GM12878 (cell line): ENCODE data around the gene PLOD2. TPM values are rescaled to one million over a fixed set of nuclear protein-coding genes. Genes with fewer than 3 reads are reported as not detected.

Experiments
- ATAC-seq: fragments of 200-7000 bp; cut with Tn5 transposase; 3 replicates; pipeline ENCODE4 v1.9.1; 2020; ENCODE audit warnings: mild to moderate bottlenecking, moderate library complexity
- BruUV-seq: library from RNA; stranded (reverse); fragments of 400-500 nt; replicated peaks from 2 replicates; lab custom pipeline; 2021; lab: Mats Ljungman, UMichigan
- CTCF ChIA-PET: fragments of 300-600 bp; sonication (Branson Sonifier 250); formaldehyde crosslinking; extraction: SDS; loops from one replicate; lab custom pipeline; 2021; ENCODE audit warnings: inconsistent platforms; lab: Yijun Ruan, JAX
- POLR2A ChIA-PET: fragments of 350-600 bp; formaldehyde crosslinking; extraction: SDS; loops from one replicate; lab custom pipeline; 2021; ENCODE audit warnings: inconsistent platforms; lab: Charles Lee
- RAD21 ChIA-PET: fragments of 300-600 bp; sonication (Branson Sonifier 250); formaldehyde crosslinking; loops from one replicate; lab custom pipeline; 2023; ENCODE audit warnings: antibody characterized with exemption; ENCODE audit not compliant: unreplicated experiment; lab: Charles Lee
- SMC1A ChIA-PET: fragments of 300-600 bp; sonication (Branson Sonifier 250); formaldehyde crosslinking; loops from one replicate; lab custom pipeline; 2023; ENCODE audit not compliant: unreplicated experiment, uncharacterized antibody; lab: Charles Lee
- DNase-seq: peaks from one replicate; pipeline ENCODE4 v3.0.0-alpha.2; 2011; ENCODE audit warnings: low read depth, low spot score
- FAIRE-seq: peaks from 3 replicates; lab custom pipeline; 2011; peaks lifted over from hg19 to GRCh38; lab: Jason Lieb, UNC
- H2AFZ ChIP-seq: 2 replicates; pipeline ENCODE4 v1.6.0; 2011; ENCODE audit warnings: low read depth, low read length, control low read depth; ENCODE audit not compliant: control insufficient read depth
- H3K27ac ChIP-seq: 2 replicates; pipeline ENCODE4 v1.5.1; 2011; ENCODE audit warnings: control low read depth; ENCODE audit not compliant: control insufficient read depth, insufficient read depth
- H3K27me3 ChIP-seq, 2 experiments: replicated peaks in 1 of 2; 2 replicates each; pipeline versions ENCODE4 v1.6.0 to v1.6.1; 2011; ENCODE audit warnings: low read length in 1 of 2; ENCODE audit not compliant: control insufficient read depth in 2 of 2, insufficient read depth in 2 of 2
- H3K36me3 ChIP-seq, 2 experiments: 2 replicates each; pipeline ENCODE4 v1.5.1; 2011; ENCODE audit warnings: low read length in 1 of 2; ENCODE audit not compliant: control insufficient read depth in 2 of 2, insufficient read depth in 2 of 2
- H3K4me1 ChIP-seq: 2 replicates; pipeline ENCODE4 v1.6.1; 2011; ENCODE audit warnings: mild to moderate bottlenecking, low read length, moderate library complexity, mixed read lengths; ENCODE audit not compliant: control insufficient read depth, insufficient read depth
- H3K4me2 ChIP-seq: 2 replicates; pipeline ENCODE4 v1.6.0; 2011; ENCODE audit warnings: control low read depth; ENCODE audit not compliant: control insufficient read depth, insufficient read depth
- H3K4me3 ChIP-seq: fragments of 200-600 bp; sonication (generic); 2 replicates; pipeline ENCODE4 v1.5.1; 2016
- H3K79me2 ChIP-seq: 2 replicates; pipeline ENCODE4 v1.6.0; 2011; ENCODE audit warnings: low read length; ENCODE audit not compliant: control insufficient read depth, insufficient read depth
- H3K9ac ChIP-seq: 2 replicates; pipeline ENCODE4 v1.8.0; 2011; ENCODE audit warnings: low read length, control low read depth, mixed read lengths; ENCODE audit not compliant: control insufficient read depth, insufficient read depth
- H3K9me3 ChIP-seq: replicated peaks from 3 replicates; pipeline ENCODE4 v1.5.1; 2011; ENCODE audit warnings: mild to moderate bottlenecking, low read length; ENCODE audit not compliant: control insufficient read depth, insufficient read depth
- H4K20me1 ChIP-seq: 2 replicates; pipeline ENCODE4 v1.6.0; 2011; ENCODE audit not compliant: control insufficient read depth, insufficient read depth
- BCL11A ChIP-seq: IDR thresholded peaks from 2 replicates; pipeline ENCODE4 v1.6.1; 2011; ENCODE audit warnings: low read depth, low read length
- BRCA1 ChIP-seq: IDR thresholded peaks from 2 replicates; pipeline ENCODE4 v1.6.1; 2011; ENCODE audit warnings: low read depth, low read length, improper control_type of control experiment
- CEBPZ ChIP-seq: fragments of 150-350 bp; IDR thresholded peaks from 2 replicates; pipeline ENCODE4 v1.6.1; 2016; ENCODE audit warnings: low read depth, low read length
- GATAD2B ChIP-seq: fragments of 450-650 bp; conservative IDR thresholded peaks from 2 replicates; pipeline ENCODE4 v1.6.1; 2017; ENCODE audit warnings: low read depth, mild to moderate bottlenecking, moderate library complexity
- IRF3 ChIP-seq: fragments of 450-650 bp; IDR thresholded peaks from 2 replicates; pipeline ENCODE4 v1.6.1; 2014; ENCODE audit warnings: mild to moderate bottlenecking
- PML ChIP-seq: IDR thresholded peaks from 2 replicates; pipeline ENCODE4 v1.6.1; 2012; ENCODE audit warnings: low read length, inconsistent platforms
- POU2F2 ChIP-seq: IDR thresholded peaks from 3 replicates; pipeline ENCODE4 v1.6.1; 2011; ENCODE audit warnings: low read depth, mild to moderate bottlenecking, low read length, borderline replicate concordance
- RCOR1 ChIP-seq: conservative IDR thresholded peaks from 2 replicates; pipeline ENCODE4 v1.6.1; 2012; ENCODE audit warnings: low read depth, low read length, improper control_type of control experiment
- SMARCA5 ChIP-seq: fragments of 450-650 bp; IDR thresholded peaks from 2 replicates; pipeline ENCODE4 v1.6.1; 2017; ENCODE audit warnings: mild to moderate bottlenecking
- SMC3 ChIP-seq: IDR thresholded peaks from 2 replicates; pipeline ENCODE4 v1.6.1; 2011; ENCODE audit warnings: low read length, improper control_type of control experiment, borderline replicate concordance
- TARDBP ChIP-seq: IDR thresholded peaks from 2 replicates; pipeline ENCODE4 v1.6.1; 2016; ENCODE audit warnings: borderline replicate concordance
- TCF3 ChIP-seq: IDR thresholded peaks from 2 replicates; pipeline ENCODE4 v1.6.1; 2012; ENCODE audit warnings: low read depth, mild to moderate bottlenecking, low read length, borderline replicate concordance; ENCODE audit not compliant: insufficient read depth
- USF1 ChIP-seq: IDR thresholded peaks from 2 replicates; pipeline ENCODE4 v1.6.1; 2011; ENCODE audit warnings: borderline replicate concordance, low read depth, mild to moderate bottlenecking, moderate library complexity, mixed read lengths, low read length; ENCODE audit not compliant: insufficient read depth; ENCODE audit errors: extremely low read length
- ZNF622 ChIP-seq: fragments of 450-650 bp; IDR thresholded peaks from 2 replicates; pipeline ENCODE4 v1.6.1; 2017; ENCODE audit warnings: mild to moderate bottlenecking, inconsistent platforms
- WGBS: methylation state at CpG from one replicate; pipeline ENCODE4 v1.1.6; 2016; ENCODE audit warnings: low lambda C conversion rate; ENCODE audit not compliant: insufficient replicate concordance, insufficient coverage; ENCODE audit errors: missing lambda C conversion rate; 5-methylcytosine and 5-hydroxymethylcytosine counted together
- in situ Hi-C: fragments of 300-500 bp; cut with MboI; formaldehyde crosslinking; loops from 9 replicates; pipeline ENCODE4 v1.14.3; 2018; ENCODE audit warnings: mixed read lengths
- intact Hi-C: fragments of 100-400 bp; cut with micrococcal nuclease; formaldehyde crosslinking; loops from one replicate; pipeline ENCODE4 v1.14.2; 2022; ENCODE audit not compliant: unreplicated experiment
- polyA plus RNA-seq, 11 experiments: library from polyadenylated mRNA; depleted of rRNA in 4 of 11; unstranded in 6 of 11; stranded (reverse) in 5 of 11; fragments of >200 nt; fragmentation: Nextera tagmentation in 4 of 11; fragmentation: Illumina TruSeq in 1 of 11; extraction: Ambion mirVana in 4 of 11; extraction: Trizol in 1 of 11; gene quantifications; 1 replicate in 1 of 11; 2 replicates in 10 of 11; pipeline versions ENCODE4 v1.2.1 to v1.2.3, GENCODE V29; 2011 to 2016; ENCODE audit warnings: inconsistent platforms in 2 of 11, missing spikeins in 2 of 11, low read depth in 1 of 11
- total RNA-seq, 4 experiments: library from RNA; depleted of rRNA in 3 of 4; stranded (reverse); fragments of >200 nt in 3 of 4; fragmentation: Illumina TruSeq in 1 of 4; extraction: Trizol in 1 of 4; gene quantifications; 2 replicates each; pipeline versions ENCODE4 v1.2.1 to v1.2.3, GENCODE V29; 2013 to 2021
- TF ChIP-seq, protein P1 (sequence below): fragments of 450-650 bp; IDR thresholded peaks from 2 replicates; pipeline ENCODE4 v1.6.1; 2017; ENCODE audit warnings: low read depth, mild to moderate bottlenecking, moderate library complexity
- TF ChIP-seq, protein P2 (sequence below): fragments of 450-650 bp; IDR thresholded peaks from 2 replicates; pipeline ENCODE4 v1.6.1; 2017; ENCODE audit warnings: borderline replicate concordance

The PLOD2 gene
- total and polyA plus RNA-seq, 10 of the 15 experiments (the other 5 are each of a cell fraction or from before 2014, with no cell fraction given): 0.03 to 0.56 (median 0.33) TPM; not detected in 4

GRCh38 chr3:146130881-146131371, 30.1 kb downstream of the PLOD2 start:
- Histone ChIP-seq H3K27me3 (no peaks in the 10 kb centered on the region), H3K27ac (no peak overlapping the region), H3K4me1 (no peaks in the 10 kb centered on the region), H3K4me2 (no peak overlapping the region), H3K4me3 (no peak overlapping the region), H3K9ac (no peak overlapping the region), H2AFZ (no peak overlapping the region), H3K9me3 (no peaks in the 10 kb centered on the region), H3K79me2 (no peaks in the 10 kb centered on the region), H3K36me3 (no peaks in the 10 kb centered on the region), H4K20me1 (no peaks in the 10 kb centered on the region)
- DNase-seq (no peak), FAIRE-seq (no peak), ATAC-seq (no peak)
- in situ Hi-C loops: no loop called here
- CTCF ChIA-PET: no interaction called here
- RAD21 ChIA-PET: no interaction called here
- intact Hi-C loops: no loop called here
- BruUV-seq: no TSS peak
- 26% methylated on average over 2 of the region's 2 CpGs for WGBS
- POLR2A ChIA-PET: no interaction called here
- TF ChIP-seq USF1: no peak
- no peak for TF ChIP-seq TCF3
- TF ChIP-seq GATAD2B: no peak
- TF ChIP-seq BCL11A: no peak
- no peak for TF ChIP-seq IRF3
- TF ChIP-seq, protein P1, sequence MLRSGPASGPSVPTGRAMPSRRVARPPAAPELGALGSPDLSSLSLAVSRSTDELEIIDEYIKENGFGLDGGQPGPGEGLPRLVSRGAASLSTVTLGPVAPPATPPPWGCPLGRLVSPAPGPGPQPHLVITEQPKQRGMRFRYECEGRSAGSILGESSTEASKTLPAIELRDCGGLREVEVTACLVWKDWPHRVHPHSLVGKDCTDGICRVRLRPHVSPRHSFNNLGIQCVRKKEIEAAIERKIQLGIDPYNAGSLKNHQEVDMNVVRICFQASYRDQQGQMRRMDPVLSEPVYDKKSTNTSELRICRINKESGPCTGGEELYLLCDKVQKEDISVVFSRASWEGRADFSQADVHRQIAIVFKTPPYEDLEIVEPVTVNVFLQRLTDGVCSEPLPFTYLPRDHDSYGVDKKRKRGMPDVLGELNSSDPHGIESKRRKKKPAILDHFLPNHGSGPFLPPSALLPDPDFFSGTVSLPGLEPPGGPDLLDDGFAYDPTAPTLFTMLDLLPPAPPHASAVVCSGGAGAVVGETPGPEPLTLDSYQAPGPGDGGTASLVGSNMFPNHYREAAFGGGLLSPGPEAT: no peak
- no peak for TF ChIP-seq POU2F2
- TF ChIP-seq, protein P2, sequence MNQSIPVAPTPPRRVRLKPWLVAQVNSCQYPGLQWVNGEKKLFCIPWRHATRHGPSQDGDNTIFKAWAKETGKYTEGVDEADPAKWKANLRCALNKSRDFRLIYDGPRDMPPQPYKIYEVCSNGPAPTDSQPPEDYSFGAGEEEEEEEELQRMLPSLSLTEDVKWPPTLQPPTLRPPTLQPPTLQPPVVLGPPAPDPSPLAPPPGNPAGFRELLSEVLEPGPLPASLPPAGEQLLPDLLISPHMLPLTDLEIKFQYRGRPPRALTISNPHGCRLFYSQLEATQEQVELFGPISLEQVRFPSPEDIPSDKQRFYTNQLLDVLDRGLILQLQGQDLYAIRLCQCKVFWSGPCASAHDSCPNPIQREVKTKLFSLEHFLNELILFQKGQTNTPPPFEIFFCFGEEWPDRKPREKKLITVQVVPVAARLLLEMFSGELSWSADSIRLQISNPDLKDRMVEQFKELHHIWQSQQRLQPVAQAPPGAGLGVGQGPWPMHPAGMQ: no peak
- no peak for TF ChIP-seq PML
- TF ChIP-seq ZNF622: no peak
- no peak for TF ChIP-seq SMARCA5
- no peak for TF ChIP-seq CEBPZ
- TF ChIP-seq RCOR1: no peak
- no peak for TF ChIP-seq SMC3
- TF ChIP-seq TARDBP: no peak
- no peak for TF ChIP-seq BRCA1
- SMC1A ChIA-PET: no interaction called here
